ENCODE measurements around the gene RBBP4.

The RBBP4 gene

GRCh38 chr1:32716312-32717148 lies 65.5 kb downstream of the RBBP4 start:
- FAIRE-seq (no peak), DNase-seq (ENCODE audit: insufficient read length) (peak; percentile 58)
- TF ChIP-seq POLR2AphosphoS5 (IDR thresholded peaks at IDR 0.05; ENCODE audit: low read depth, low read length) (no peak), TAF1 (IDR thresholded peaks at IDR 0.05; ENCODE audit: borderline replicate concordance, low read depth, low read length) (no peak), POLR2A (IDR thresholded peaks at IDR 0.05; ENCODE audit: low read depth, low read length) (no peak)

- no peak for DNase-seq (ENCODE audit: insufficient read length)
- no peak for FAIRE-seq
- TF ChIP-seq POLR2AphosphoS5 (IDR thresholded peaks at IDR 0.05; ENCODE audit: low read depth, low read length) = no peak
- no peak for TF ChIP-seq TAF1 (IDR thresholded peaks at IDR 0.05; ENCODE audit: borderline replicate concordance, low read depth, low read length)
- TF ChIP-seq POLR2A (IDR thresholded peaks at IDR 0.05; ENCODE audit: low read depth, low read length) = no peak
Observed at GRCh38 chr1:32717503-32717902, 66.5 kb downstream of the RBBP4 start.

DNA sequence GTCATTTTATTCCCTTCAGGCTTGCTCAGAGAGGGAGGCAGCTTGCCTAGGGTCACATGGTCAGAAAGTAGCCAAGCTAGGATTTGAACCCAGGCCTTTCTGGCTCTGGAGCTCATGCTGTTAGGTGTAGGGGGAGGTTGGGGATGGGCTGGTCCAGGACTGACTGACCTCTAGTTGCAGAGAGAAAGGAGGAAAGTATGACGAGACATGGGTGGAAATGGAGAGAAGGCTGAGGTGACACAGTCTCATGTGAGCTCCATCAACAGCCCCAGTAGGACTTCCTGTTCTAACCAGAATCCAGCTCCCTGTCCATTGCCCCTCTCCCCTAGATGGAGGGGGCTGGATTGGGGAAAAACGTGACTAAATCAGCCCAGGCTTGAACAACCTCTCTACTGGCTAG lies 67.0 kb downstream of the RBBP4 start:
- DNase-seq (ENCODE audit: insufficient read length) (no peak), FAIRE-seq (no peak)
- TF ChIP-seq POLR2AphosphoS5 (IDR thresholded peaks at IDR 0.05; ENCODE audit: low read depth, low read length) (no peak), TAF1 (IDR thresholded peaks at IDR 0.05; ENCODE audit: borderline replicate concordance, low read depth, low read length) (no peak), POLR2A (IDR thresholded peaks at IDR 0.05; ENCODE audit: low read depth, low read length) (no peak)

GRCh38 chr1:32718527-32718926 lies 67.5 kb downstream of the RBBP4 start:
- no peak for TF ChIP-seq TAF1 (IDR thresholded peaks at IDR 0.05; ENCODE audit: borderline replicate concordance, low read depth, low read length)
- no peak for FAIRE-seq
- no peak for DNase-seq (ENCODE audit: insufficient read length)

- FAIRE-seq (no peak), DNase-seq (ENCODE audit: insufficient read length) (no peak)
- TF ChIP-seq TAF1 (IDR thresholded peaks at IDR 0.05; ENCODE audit: borderline replicate concordance, low read depth, low read length) (no peak), POLR2AphosphoS5 (IDR thresholded peaks at IDR 0.05; ENCODE audit: low read depth, low read length) (no peak), POLR2A (IDR thresholded peaks at IDR 0.05; ENCODE audit: low read depth, low read length) (no peak)
Observed at GRCh38 chr1:32719681-32720275, 68.8 kb downstream of the RBBP4 start.

GRCh38 chr1:32724678-32725614 lies 73.9 kb downstream of the RBBP4 start:
- no peak for DNase-seq (ENCODE audit: insufficient read length)

GRCh38 chr1:32725615-32725982 lies 74.6 kb downstream of the RBBP4 start:
- FAIRE-seq = no peak
- TF ChIP-seq POLR2AphosphoS5 (IDR thresholded peaks at IDR 0.05; ENCODE audit: low read depth, low read length) = no peak
- no peak for TF ChIP-seq POLR2A (IDR thresholded peaks at IDR 0.05; ENCODE audit: low read depth, low read length)
- no peak for TF ChIP-seq TAF1 (IDR thresholded peaks at IDR 0.05; ENCODE audit: borderline replicate concordance, low read depth, low read length)
- DNase-seq (ENCODE audit: insufficient read length) = no peak

More at GRCh38 chr1:32724678-32725614, 73.9 kb downstream of the RBBP4 start:
- FAIRE-seq = no peak
- TF ChIP-seq POLR2AphosphoS5 (IDR thresholded peaks at IDR 0.05; ENCODE audit: low read depth, low read length) (no peak), TAF1 (IDR thresholded peaks at IDR 0.05; ENCODE audit: borderline replicate concordance, low read depth, low read length) (no peak), POLR2A (IDR thresholded peaks at IDR 0.05; ENCODE audit: low read depth, low read length) (no peak)

- DNase-seq (ENCODE audit: insufficient read length) (no peak), FAIRE-seq (no peak)
- TF ChIP-seq POLR2A (IDR thresholded peaks at IDR 0.05; ENCODE audit: low read depth, low read length) (no peak), TAF1 (IDR thresholded peaks at IDR 0.05; ENCODE audit: borderline replicate concordance, low read depth, low read length) (no peak)
Observed at GRCh38 chr1:32727876-32728275, 76.9 kb downstream of the RBBP4 start.

- no peak for TF ChIP-seq POLR2AphosphoS5 (IDR thresholded peaks at IDR 0.05; ENCODE audit: low read depth, low read length)
- TF ChIP-seq TAF1 (IDR thresholded peaks at IDR 0.05; ENCODE audit: borderline replicate concordance, low read depth, low read length) = no peak
- no peak for TF ChIP-seq POLR2A (IDR thresholded peaks at IDR 0.05; ENCODE audit: low read depth, low read length)
- DNase-seq (ENCODE audit: insufficient read length) = no peak
- FAIRE-seq = no peak
Observed at GRCh38 chr1:32728413-32729077, 77.5 kb downstream of the RBBP4 start.

DNA sequence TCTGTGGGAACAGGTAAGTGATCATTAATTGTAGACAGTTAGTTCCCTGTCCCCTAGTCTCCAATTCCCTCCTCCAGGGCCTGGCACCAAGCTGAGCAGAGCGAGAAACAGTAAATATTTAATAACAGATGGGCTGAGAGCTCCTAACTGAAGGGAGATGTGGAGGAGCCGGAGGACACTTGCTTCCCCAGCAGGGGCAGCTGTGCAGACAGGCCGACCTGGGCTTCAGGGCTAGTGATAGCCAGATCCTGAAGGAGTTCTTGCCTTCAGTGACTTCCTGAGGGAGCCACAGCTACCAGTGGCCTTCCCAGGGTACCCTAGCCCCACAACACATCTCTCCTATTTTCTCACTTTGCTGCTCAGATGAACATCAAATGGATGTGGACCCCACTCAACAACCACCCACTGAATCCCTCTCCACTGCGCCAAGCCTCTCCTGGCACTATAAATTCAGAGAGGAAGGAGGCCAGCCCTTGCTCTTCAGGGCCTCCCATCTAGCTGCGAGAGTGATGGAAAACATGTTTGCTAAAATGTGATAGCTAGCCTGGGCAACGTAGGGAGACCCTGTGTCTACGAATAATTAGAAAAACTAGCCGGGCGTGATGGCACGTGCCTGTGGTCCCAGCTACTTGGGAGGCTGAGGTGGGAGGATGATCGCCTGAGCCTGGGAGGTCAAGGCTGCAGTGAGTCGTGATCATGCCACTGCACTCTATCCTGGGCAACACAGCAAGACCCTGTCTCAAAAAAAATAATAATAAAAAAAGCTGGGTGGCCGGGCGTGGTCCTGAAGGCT lies 78.4 kb downstream of the RBBP4 start:
- DNase-seq (ENCODE audit: insufficient read length) = no peak
- FAIRE-seq = no peak
- TF ChIP-seq POLR2A (IDR thresholded peaks at IDR 0.05; ENCODE audit: low read depth, low read length) (no peak), POLR2AphosphoS5 (IDR thresholded peaks at IDR 0.05; ENCODE audit: low read depth, low read length) (no peak), TAF1 (IDR thresholded peaks at IDR 0.05; ENCODE audit: borderline replicate concordance, low read depth, low read length) (no peak)

All from GM12892 (cell line).